Right ventricle myocardium superior (tissue), 1 donor: ENCODE measurements around the gene C1QTNF3. TPM values are rescaled to one million over a fixed set of nuclear protein-coding genes. Genes with fewer than 3 reads are reported as not detected.

Experiments used
- ATAC-seq: fragments of 200-7000 bp; cut with Tn5 transposase; one replicate; pipeline ENCODE4 v1.9.1; 2020; ENCODE audit warnings: mild to moderate bottlenecking; ENCODE audit not compliant: poor library complexity
- DNase-seq: peaks from one replicate; pipeline ENCODE4 v3.0.0-alpha.2; 2020
- intact Hi-C: fragments of 100-400 bp; cut with DNase I; formaldehyde crosslinking; loops from one replicate; pipeline ENCODE4 v1.11.2; 2022
- total RNA-seq: library from RNA; stranded (reverse); fragmentation: NEBNext Ultra II Directional; extraction: Animal tissue kit (Norgen Biotek cat#: 25700); gene quantifications from one replicate; pipeline ENCODE4 v1.2.1, GENCODE V29; 2021
- donor health status: DM: no; HTN: yes; CAD: no; lungs with severe emphysema.

C1QTNF3 gene
- total RNA-seq, 1 donor from 2014 or later: 0.70 TPM

DNA sequence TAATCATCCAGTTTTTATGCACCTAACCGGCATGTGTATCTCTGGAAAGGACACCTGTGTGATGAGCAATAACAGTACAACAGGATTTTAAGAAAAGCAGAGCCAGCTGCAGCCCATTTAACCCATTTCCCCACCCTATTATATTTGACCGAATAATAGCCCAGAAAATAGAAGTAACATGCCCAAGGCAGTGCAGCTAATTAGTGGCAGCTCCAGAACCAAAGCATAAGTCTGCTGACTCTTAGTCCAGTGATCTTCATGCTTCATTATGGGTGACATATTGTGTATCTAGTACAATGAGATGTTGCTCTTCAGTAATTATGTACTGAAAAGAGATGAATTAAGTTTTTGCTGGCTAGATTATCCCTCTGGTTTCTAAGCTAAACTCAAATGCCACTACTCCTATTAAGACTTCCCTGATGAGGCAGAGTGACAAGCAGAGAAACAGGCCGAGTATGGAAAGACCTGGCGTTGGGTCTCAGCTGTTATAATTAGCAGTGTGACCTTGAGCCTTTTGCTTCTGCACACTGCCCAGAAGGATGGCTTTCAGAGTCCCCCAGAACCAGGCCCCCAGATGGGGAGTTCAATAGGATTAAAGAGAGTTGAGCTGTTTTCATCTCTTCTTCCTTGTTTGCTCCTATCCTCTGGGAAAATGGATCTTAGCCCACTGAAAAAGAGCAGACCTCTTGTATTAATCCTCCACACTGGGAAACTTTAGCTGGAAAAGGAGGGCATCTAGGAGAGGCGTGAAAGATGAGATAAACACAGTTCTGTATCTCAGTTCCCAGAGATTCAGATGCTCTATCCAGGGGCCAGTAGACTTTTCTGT lies 10.8 kb upstream of the C1QTNF3 start:
- DNase-seq (no peak), ATAC-seq (peak; percentile 89)
- intact Hi-C loops: no loop called here

- intact Hi-C loops: no loop called here
- DNase-seq: no peak
- ATAC-seq: no peak
Observed at GRCh38 chr5:34053133-34053532, 10.1 kb upstream of the C1QTNF3 start.

DNA sequence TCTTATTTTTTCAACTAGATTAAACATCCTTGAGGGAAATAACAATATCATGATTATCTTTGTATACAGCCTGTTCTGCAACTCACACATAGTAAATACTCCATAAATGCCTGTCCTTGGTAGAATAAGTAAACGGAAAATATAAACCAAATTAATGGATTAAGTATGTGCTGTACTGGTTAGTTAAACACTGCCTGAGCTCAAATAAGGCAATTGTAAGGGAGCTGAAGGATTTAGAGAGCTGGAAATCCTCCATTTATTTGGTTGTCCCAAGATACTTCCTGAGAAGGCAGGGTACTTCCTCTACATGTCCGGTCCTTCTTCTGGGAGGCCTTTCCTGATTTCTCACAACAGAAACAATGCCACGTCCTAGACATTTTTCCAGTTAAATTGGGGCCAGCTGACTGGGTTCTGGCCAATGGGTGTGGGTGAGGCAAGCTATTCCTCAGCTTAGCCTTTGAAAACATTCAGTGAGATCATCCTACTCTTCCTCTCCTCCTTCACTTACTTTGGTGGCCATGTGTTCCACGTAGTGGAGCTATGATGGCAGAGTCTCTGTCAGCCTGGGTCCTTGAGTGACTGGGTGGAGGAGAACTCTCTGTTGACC lies 8.5 kb upstream of the C1QTNF3 start:
- intact Hi-C loops: no loop called here
- no peak for ATAC-seq
- no peak for DNase-seq

GRCh38 chr5:34047774-34048572 lies 5.0 kb upstream of the C1QTNF3 start:
- ATAC-seq (no peak), DNase-seq (no peak)
- intact Hi-C loops: no loop called here

DNA sequence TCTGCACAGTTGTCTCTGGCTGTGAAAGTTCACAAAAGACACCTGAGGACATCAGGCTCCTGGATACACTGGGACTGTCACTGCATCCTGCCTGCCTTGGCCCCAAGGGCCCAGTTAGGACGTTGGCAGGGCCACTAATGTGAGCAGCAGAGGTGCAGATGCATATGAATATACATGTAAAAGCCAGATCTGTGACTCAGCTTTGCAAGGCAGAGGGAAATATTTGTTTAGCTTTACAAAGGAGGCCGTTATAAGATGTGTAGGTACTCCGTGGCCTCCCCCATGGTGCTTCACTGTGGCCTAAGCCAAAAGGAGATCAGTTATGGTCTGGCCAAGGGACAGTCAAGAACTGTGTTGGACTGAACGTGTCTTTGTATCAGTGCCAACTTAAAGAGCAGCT lies 4.1 kb upstream of the C1QTNF3 start:
- ATAC-seq: no peak
- intact Hi-C loops: no loop called here
- no peak for DNase-seq

GRCh38 chr5:34045996-34046395 lies 3.0 kb upstream of the C1QTNF3 start:
- intact Hi-C loops: no loop called here
- DNase-seq (no peak), ATAC-seq (no peak)

DNA sequence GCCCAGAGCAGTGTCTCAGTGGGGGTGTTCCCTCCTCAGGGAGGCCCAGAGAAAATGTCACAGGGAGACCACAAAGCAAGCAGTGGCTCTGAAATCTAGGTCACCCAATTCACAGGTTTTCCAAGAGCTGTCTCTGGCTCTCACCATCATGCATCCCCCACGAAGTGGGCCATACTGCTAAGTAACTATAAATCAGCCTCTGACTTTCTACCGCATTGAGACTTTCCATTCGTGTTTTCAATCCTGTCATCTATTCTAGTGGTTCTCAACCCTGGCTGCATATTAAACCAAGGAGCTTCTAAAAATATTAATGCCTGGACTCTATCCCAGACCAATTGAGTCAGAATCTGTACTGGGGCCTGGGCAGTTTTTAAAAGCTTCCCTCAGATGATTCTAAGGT lies 2.0 kb upstream of the C1QTNF3 start:
- intact Hi-C loops: no loop called here
- ATAC-seq (peak; percentile 78), DNase-seq (no peak)

GRCh38 chr5:34042321-34042720 lies 692 bp downstream of the C1QTNF3 start:
- intact Hi-C loops: no loop called here

GRCh38 chr5:34041247-34041972 lies 1.6 kb downstream of the C1QTNF3 start:
- ATAC-seq (no peak), DNase-seq (no peak)
- intact Hi-C loops: no loop called here

More at GRCh38 chr5:34042321-34042720, 692 bp downstream of the C1QTNF3 start:
- DNase-seq (peak; percentile 53), ATAC-seq (peak; percentile 61)

GRCh38 chr5:34040472-34040871 lies 2.5 kb downstream of the C1QTNF3 start:
- intact Hi-C loops: no loop called here
- DNase-seq: no peak
- no peak for ATAC-seq

- DNase-seq (no peak), ATAC-seq (no peak)
- intact Hi-C loops: no loop called here
Observed at GRCh38 chr5:34039398-34040157, 3.4 kb downstream of the C1QTNF3 start.

DNA sequence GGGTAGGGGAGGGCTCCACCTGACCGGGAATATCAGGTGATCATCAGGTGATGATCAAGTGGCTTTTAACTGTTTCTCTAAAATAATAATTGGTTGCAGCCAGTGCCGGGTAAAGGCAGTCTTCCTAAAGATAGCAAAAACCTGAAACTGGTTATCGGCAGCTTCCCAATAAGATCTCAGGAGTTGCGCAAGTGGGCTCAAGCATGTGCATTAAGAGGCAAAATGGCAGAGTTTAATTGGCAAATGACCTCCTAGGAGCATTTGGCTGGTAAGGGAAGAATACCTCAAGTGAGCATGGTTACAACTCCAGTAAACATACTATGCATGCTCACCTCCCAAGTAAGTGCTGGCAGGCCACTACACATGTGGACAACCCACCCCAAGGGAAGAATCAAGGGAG lies 4.2 kb downstream of the C1QTNF3 start:
- ATAC-seq: no peak
- intact Hi-C loops: no loop called here
- no peak for DNase-seq

DNA sequence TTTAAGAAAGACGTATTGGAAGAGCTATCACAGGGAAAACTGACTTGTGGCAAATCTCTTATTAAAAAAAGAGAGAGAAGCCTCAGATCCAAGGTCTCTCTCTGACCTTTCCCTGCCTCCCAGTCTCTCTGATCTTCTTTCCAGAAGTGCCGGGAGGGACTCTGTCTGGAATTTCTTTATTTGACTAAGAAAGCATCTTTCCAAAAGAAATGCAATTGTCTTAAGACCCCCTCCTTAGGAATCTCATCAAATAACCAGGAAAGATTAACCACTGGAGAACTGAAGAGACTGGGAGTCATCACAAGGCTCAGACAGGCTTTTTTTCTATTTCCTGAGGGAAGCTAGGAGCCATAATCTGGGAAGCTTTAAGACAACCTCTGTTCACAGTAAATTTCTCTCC lies 4.6 kb downstream of the C1QTNF3 start:
- intact Hi-C loops: no loop called here
- DNase-seq: no peak
- no peak for ATAC-seq

DNA sequence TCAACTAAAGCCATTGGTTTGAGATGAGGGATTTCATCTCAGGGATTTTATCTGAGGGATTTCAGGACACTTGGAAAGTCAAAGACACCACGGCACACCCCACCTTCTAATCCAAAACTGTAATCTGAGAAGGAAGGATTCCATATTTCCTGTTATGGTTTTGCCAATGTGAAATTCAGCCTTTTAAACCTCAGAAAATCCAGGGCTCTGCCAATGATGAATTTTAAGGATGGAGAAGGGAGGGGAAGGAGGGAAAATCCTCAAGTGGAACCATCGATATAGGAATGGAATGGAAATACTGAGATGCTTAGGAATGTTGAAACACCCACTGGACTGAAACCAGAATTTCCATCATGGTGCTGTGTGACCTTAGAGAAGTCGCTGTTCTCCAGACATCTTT lies 5.3 kb downstream of the C1QTNF3 start:
- ATAC-seq (no peak), DNase-seq (no peak)
- intact Hi-C loops: no loop called here

- intact Hi-C loops: no loop called here
- no peak for ATAC-seq
- no peak for DNase-seq
Observed at GRCh38 chr5:34035756-34036155, 7.3 kb downstream of the C1QTNF3 start.

- DNase-seq: no peak
- intact Hi-C loops: no loop called here
- no peak for ATAC-seq
Observed at GRCh38 chr5:34034534-34035327, 8.3 kb downstream of the C1QTNF3 start.

DNA sequence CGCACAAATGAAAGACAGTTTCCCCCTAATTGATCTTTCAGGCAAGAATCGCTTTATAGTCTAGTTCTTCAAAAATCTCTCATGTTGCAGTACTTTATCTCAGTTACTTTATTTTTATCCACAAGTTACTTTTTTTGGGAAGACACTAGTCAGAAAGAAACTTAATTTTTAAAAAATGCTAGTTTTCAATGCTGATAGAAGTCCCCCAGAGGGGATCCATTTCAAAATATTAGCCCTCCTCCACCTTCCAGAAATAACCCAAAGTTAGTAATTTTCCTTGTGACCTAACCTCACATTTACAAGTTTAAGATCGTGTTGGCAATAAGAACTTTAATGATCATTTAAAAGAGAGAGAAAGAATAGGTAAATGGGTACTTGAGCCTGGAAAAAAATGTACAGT lies 11.0 kb downstream of the C1QTNF3 start:
- intact Hi-C loops: no loop called here
- DNase-seq (no peak), ATAC-seq (no peak)

- no peak for DNase-seq
- ATAC-seq: no peak
- intact Hi-C loops: no loop called here
Observed at GRCh38 chr5:34031117-34031516, 11.9 kb downstream of the C1QTNF3 start.
